Epidermal melanocyte (primary cell): ENCODE measurements around the gene TEX38.

Source experiments
- DNase-seq: peaks from one replicate; pipeline ENCODE4 v3.0.0; 2011; ENCODE audit warnings: low spot score; ENCODE audit not compliant: insufficient read length

TEX38 gene

GRCh38 chr1:46721686-46722205, 50.1 kb downstream of the TEX38 start:
- no peak for DNase-seq
